ENCODE measurements around the gene ZPR1.

The ZPR1 gene

GRCh38 chr11:116800610-116801009 lies 12.8 kb upstream of the ZPR1 start:
- Histone ChIP-seq H3F3A (ENCODE audit: insufficient read depth) (no peaks in the 10 kb centered on the region), H3K79me2 (ENCODE audit: insufficient read depth, low read length) (no peaks in the 10 kb centered on the region), H3K4me3 (ENCODE audit: insufficient read depth, low read length, poor library complexity, severe bottlenecking) (no peak overlapping the region), H3K9me3 (ENCODE audit: insufficient read depth, low read length) (no peaks in the 10 kb centered on the region), H4K20me1 (ENCODE audit: low read depth, low read length) (no peaks in the 10 kb centered on the region), H3K9me2 (replicated peaks; ENCODE audit: insufficient read depth, low read length) (no peaks in the 10 kb centered on the region), H3K27ac (ENCODE audit: low read depth, low read length) (no peak overlapping the region), H2AFZ (ENCODE audit: low read depth, low read length, severe bottlenecking) (no peak overlapping the region), H3K36me3 (ENCODE audit: low read length) (no peaks in the 10 kb centered on the region), H3K4me2 (ENCODE audit: low read depth, low read length, poor library complexity, severe bottlenecking) (no peak overlapping the region), H3K9ac (ENCODE audit: low read length) (no peak overlapping the region), H3K27me3 (ENCODE audit: low read length) (no peaks in the 10 kb centered on the region)
- TF ChIP-seq CTCF (IDR thresholded peaks at IDR 0.05; ENCODE audit: insufficient read depth, low read length, poor library complexity, severe bottlenecking) (no peak), EZH2phosphoT487 (conservative IDR thresholded peaks at IDR 0.05; ENCODE audit: low read length) (no peak)

GRCh38 chr11:116798368-116798767 lies 10.5 kb upstream of the ZPR1 start:
- Histone ChIP-seq H3K9me3 (ENCODE audit: insufficient read depth, low read length) (no peaks in the 10 kb centered on the region), H3K27me3 (ENCODE audit: low read length) (no peaks in the 10 kb centered on the region), H3K9ac (ENCODE audit: low read length) (no peak overlapping the region), H3K4me3 (ENCODE audit: insufficient read depth, low read length, poor library complexity, severe bottlenecking) (no peak overlapping the region), H3K4me2 (ENCODE audit: low read depth, low read length, poor library complexity, severe bottlenecking) (no peak overlapping the region), H3F3A (ENCODE audit: insufficient read depth) (no peaks in the 10 kb centered on the region), H3K36me3 (ENCODE audit: low read length) (no peaks in the 10 kb centered on the region), H2AFZ (ENCODE audit: low read depth, low read length, severe bottlenecking) (no peak overlapping the region), H3K27ac (ENCODE audit: low read depth, low read length) (no peak overlapping the region), H3K79me2 (ENCODE audit: insufficient read depth, low read length) (no peaks in the 10 kb centered on the region), H4K20me1 (ENCODE audit: low read depth, low read length) (no peaks in the 10 kb centered on the region), H3K9me2 (replicated peaks; ENCODE audit: insufficient read depth, low read length) (no peaks in the 10 kb centered on the region)
- TF ChIP-seq CTCF (IDR thresholded peaks at IDR 0.05; ENCODE audit: insufficient read depth, low read length, poor library complexity, severe bottlenecking): no peak
- TF ChIP-seq EZH2phosphoT487 (conservative IDR thresholded peaks at IDR 0.05; ENCODE audit: low read length): no peak

GRCh38 chr11:116797816-116798215 lies 10.0 kb upstream of the ZPR1 start:
- Histone ChIP-seq H3F3A (ENCODE audit: insufficient read depth) (no peaks in the 10 kb centered on the region), H2AFZ (ENCODE audit: low read depth, low read length, severe bottlenecking) (no peak overlapping the region), H3K27ac (ENCODE audit: low read depth, low read length) (no peak overlapping the region), H3K9ac (ENCODE audit: low read length) (no peak overlapping the region), H3K27me3 (ENCODE audit: low read length) (no peaks in the 10 kb centered on the region), H3K4me3 (ENCODE audit: insufficient read depth, low read length, poor library complexity, severe bottlenecking) (no peak overlapping the region), H3K79me2 (ENCODE audit: insufficient read depth, low read length) (no peaks in the 10 kb centered on the region), H3K4me2 (ENCODE audit: low read depth, low read length, poor library complexity, severe bottlenecking) (no peak overlapping the region), H3K9me2 (replicated peaks; ENCODE audit: insufficient read depth, low read length) (no peaks in the 10 kb centered on the region), H3K9me3 (ENCODE audit: insufficient read depth, low read length) (no peaks in the 10 kb centered on the region), H3K36me3 (ENCODE audit: low read length) (no peaks in the 10 kb centered on the region), H4K20me1 (ENCODE audit: low read depth, low read length) (no peaks in the 10 kb centered on the region)
- TF ChIP-seq CTCF (IDR thresholded peaks at IDR 0.05; ENCODE audit: insufficient read depth, low read length, poor library complexity, severe bottlenecking) (no peak), EZH2phosphoT487 (conservative IDR thresholded peaks at IDR 0.05; ENCODE audit: low read length) (no peak)

All from SU-DHL-6 (cell line).